8988T (cell line): ENCODE measurements around the gene ENTPD2.
"Not testable (repeated sequence)": the region's sequence is repeated elsewhere in the genome, so short reads cannot be mapped to it uniquely, and the experiment has no call there.

Experiments used
- DNase-seq: peaks from one replicate; pipeline ENCODE4 v3.0.0; 2011

Gene ENTPD2

DNA sequence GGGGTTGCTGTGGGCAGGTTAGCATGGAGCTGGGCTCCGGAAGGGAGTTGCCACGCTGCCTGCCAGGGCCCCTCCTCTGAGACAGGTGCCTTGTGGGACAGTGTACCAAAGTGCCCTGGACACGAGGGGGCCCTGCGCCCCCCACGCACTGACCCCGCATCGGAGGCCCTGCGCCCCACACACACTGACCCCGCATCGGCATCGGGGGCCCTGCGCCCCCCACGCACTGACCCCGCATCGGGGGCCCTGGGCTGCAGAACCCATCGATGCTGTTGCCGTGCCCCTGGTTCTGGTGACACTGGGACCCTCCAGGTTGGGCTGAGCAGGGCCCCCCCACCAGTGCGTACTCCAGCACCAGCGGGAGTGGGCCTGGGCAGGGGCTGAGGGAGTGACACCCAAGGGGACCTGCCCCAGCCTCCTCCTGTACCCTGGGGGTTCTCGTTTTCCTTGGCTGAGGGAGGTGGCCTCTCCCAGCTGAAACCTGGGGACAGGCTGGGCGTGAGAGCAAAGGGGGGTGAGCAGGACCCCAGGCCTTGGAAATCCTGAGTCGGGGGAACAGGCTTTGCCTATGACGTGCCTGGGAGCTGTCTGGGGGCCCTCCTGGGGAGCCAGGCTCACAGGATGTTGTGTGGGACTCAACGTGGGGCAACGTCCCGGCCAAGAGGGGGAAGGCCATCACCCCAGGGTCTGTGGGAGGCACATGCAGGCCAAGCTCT lies 9.6 kb upstream of the ENTPD2 start:
- no peak for DNase-seq

DNA sequence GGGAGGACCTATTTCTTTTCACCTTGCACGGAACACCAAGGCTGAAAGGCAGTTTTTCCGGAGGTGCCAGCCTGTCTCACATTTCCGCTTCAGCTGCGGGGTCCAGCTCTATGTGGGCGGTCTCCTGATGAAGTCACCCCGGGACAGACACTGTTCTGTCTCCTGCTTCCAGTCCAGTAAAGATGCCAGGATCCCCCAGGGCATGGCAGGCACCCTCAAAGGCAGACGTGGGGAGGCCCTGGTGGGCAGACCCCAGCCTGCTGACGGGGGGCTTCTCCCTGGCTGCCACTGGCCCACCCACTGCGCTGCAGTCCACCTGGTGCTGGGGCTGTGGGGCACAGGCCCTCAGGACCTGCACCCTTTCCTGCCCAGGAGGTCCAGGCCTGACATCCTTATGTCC lies 8.9 kb upstream of the ENTPD2 start:
- not testable (repeated sequence) for DNase-seq

DNA sequence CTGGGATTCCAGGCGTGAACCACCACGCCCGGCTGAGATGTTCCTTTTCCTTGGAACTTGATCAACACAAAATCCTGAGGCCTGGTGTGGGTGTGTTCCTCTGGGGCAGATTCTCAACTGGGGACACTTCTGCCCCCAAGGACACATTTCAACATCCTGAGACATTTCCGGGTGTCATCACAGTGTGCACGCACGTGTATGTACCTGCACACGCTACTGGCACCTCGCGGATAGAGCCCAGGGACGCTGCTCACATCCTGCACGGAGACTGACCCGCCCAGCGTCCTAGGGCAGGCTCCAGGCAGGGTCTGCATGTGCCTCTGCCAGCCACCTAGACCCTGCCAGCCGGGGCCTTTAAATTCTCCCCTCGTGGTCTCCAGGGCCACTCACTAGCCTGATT lies 8.5 kb upstream of the ENTPD2 start:
- DNase-seq = no peak

DNA sequence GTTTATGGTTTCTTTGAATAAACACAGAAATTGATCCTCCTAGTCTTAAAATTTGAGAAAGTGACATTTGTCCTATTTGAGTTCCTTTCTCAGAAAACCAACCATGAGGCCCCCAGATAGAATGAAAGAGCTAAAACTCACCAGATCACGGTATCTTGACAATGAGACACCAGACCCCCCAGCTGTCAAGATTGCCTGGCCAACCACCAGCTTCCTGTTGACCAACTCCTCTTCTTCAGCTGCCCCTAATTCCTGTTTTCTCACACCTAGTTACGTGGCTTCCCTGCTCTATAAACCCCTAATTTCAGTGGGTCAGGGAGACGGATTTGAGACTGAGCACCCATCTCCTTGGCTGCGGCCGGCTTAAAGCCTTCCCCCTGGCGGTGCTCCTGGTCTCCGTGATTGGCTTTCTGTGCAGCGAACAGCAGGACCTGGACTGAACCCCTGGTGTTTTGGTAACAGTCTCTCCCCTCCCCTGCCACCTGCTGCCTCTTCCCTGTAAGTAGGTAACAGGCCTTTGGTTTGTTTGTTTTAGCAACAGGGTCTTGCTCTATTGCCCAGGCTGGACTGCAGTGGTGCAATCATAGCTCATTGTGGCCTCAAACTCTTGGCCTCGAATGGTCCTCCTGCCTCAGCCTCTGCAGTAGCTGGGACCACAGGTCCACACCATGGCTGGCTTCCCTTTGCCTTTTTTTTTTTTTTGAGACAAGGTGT lies 4.8 kb upstream of the ENTPD2 start:
- no peak for DNase-seq

DNA sequence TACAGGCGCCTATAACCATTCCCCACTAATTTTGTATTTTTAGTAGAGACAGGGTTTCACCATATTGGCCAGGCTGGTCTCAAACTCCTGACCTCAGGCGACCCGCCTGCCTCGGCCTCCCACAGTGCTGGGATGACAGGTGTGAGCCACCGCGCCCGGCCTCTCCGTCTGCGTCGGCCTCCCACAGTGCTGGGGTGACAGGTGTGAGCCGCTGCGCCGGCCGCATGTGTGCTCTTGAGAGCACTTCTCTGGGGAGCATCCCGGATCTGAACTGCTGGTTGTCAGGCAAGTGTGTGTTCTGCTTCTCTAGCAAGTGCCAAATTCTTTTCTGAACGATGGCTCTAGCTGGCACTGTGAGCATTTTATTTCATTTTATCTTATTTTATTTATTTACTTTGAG lies 3.7 kb upstream of the ENTPD2 start:
- DNase-seq = no peak

DNA sequence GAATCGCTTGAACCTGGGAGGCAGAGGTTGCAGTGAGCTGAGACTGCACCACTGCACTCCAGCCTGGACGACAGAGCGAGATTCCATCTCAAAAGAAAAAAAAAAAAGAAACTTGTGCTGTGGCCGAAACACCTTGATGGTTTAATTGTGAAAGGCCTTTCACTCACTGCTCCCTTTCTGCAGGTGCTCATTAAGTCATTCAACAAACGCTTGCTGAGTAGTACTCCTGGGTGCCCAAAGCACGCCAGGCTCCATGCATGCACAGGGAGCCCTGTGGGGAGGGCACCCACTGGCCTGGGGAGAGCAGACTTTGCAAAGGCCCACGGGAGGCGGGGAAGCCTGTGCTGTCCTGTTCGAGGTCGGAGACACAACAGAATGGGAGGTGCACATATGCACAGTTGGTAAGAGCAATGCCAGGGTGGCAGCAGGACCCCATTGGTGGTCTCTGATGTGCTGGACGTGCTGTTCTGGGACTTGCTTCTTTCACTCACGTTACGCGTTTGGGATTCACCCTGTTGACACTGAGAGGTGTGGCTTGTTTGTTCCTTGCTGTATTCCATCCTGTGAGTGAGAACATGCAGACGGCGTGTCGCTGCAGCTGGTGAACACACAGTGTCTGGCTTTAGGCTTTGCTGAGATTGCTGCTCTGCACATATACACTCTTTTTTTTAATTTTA lies 3.0 kb upstream of the ENTPD2 start:
- DNase-seq = no peak

DNA sequence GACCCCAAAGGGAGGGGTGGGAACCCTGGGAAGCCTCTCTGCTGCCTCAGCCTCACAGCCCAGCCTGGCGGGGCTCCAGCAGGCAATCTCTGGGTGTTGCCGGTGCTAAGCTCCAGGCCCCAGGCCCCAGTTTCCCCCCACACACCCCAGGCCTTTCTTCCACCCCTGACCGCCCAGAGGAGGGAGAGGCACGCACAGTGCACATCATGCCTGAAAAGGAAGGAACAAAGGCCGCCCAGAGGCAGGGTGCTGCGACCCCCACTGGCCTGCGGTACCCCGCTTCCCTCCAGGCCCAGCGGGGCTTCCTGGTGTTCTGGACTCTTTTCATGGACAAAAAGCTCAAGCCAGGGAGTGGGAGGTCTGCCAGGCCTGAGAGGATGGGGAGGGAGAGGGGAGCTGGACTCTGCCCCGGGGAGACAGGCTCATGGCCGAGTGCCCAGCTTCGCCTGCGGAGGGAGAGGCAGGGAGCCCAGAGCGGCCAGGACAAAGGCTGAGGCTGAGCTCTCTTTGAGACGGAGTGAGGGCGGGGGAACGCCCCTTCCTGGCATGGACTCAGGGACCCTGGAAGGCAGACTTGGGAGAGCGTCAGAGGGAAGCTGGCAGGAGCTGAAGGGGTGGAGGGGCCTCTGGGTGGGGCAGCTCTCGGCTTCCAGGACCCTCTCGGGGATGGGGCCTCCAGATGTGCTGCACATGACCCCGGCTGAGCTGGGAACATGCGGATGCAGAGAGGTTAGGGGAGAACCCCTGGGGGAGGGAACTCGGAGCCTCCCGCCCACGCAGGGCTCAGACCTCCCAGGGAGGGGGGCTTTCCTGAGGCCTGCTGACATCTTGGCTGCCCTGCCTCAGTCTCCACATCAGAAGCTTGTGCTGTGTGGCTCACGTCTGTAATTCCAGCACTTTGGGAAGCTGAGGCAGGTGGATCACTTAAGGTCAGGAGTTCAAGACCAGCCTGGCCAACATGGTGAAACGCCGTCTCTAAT lies 1.8 kb upstream of the ENTPD2 start:
- no peak for DNase-seq

DNA sequence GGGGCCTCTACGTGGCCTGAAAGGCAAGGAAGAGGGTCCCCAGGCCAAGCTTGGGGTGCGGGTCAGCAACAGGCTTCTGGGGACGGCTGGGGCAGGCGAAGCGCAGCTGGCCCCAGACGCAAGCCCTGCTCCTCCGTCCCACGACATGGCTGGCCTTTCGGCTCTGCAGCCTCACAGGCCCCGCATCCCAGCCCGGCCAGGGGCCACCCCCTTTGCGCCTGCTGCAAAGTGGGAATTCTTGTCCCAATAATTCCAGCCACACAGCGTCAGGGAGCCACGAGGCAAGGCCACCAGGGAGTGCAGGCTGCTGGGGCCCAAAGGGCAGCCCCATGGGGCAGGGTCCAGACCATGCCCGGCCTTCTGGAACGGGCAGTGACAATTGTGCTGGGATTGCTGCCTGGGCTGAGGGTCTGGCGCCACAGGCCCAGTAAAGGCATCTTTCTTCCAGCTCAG lies 1.1 kb upstream of the ENTPD2 start:
- no peak for DNase-seq

DNA sequence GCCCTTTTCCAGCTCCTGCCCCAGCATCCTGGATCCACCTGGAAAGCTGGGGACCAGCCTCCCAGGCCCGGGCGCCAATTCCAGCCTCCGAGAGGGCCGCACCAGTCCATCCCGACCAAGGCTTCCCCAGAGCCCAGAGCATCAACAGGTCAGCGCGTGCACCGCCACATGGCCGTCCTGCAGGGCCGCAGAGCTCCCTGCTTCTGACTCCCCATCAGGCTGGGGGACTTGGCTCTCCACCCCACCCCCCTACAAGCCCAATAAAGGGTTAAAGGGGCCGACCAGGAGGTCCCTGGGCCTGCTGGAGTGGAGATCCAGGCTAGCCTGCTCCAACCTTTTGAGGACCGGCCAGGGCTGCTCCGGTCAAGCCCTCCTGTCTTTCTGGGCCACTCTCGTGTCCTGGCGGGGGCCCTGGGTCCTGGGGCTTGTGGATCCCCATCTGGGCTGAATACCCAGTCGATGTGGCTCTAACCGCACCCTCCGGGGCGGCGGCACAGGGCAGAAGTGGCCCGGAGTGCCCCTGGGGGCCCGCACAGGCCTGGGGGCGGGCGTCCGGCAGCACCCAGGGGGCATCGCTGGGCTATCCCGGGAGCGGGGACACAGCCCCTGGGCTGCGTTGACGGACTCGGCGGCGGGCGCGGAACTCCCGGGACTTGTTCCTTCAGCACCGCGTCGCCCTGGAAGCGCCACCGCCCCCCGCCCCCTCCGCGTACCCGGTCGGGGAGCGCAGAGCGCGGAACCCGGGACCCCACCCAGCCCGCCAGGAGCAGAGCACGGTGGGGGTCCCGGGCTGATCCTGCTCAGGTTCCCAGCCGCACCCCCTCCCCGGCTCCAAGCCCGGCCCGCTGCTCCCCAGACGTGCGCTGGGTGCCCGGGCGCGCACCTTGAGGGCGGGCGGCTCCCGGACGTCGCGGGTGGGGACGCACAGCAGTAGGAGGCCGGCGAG lies 590 bp downstream of the ENTPD2 start:
- peak; percentile 68 for DNase-seq

DNA sequence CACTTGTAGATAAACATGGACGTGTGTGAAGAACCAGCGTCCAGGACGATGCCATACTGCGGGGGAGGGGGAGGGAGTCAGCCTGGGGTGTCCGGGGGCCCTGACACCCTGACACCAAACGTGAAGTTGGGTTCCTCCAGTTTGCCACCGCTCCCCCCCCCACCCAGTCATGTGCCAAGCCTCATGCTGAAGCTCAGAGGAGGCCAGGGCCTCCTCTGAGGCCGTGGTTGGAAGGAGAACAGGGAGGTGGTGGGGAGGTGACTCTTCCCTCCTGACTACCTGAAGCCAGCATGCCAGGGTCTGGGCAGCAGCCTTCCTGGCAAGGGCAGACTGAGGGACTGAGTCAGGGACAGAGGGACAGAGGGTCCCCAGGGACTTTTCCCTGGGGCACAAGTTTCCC lies 1.6 kb downstream of the ENTPD2 start:
- DNase-seq = no peak

DNA sequence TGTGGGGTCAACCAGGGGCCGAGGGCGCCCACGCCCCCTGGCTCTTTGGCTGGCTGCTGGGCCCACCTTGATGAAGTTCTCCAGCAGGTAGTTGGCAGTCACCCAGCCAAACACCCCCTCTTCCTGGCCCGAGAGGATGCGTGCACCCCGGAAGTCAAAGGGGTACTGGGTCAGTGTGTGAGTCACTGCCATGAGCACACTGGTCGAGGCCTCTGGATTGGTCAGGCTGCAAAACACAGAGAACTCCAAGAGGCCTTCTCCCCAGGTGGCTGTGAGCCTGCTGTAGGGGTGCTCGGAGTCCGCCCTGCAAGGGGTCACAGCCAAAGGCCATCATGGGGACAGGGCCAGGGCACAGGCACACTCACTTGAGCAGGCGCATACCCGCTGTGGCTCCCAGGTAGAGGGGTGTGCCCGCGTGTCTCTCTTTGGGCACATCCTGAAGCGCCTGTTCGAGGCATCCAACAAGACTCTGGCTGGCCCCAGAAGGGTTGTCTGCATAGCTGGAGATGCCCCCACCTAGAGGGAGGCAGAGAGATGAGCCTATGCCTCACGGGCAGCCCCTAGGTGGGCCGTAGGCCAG lies 2.6 kb downstream of the ENTPD2 start:
- DNase-seq = no peak

DNA sequence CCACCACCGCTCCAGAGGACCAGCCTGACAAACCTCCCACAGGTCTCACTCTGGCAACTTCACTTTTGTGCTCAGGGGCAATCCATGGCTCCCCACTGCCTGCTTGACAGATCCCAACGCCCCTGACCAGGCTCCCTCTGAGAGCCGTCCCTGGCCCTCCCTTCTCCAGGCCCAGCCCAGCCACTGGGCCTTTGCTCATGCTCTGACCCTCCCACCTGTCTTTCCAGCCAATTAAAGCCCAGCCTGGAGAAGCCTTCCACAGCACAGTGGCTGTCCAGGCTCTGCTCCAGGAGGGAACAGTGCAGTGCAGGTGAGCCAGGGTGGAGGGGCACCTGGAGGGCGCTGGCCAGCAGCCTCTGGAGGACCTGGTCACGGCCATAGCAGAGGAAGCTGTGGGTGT lies 3.3 kb downstream of the ENTPD2 start:
- DNase-seq = peak; percentile 71

DNA sequence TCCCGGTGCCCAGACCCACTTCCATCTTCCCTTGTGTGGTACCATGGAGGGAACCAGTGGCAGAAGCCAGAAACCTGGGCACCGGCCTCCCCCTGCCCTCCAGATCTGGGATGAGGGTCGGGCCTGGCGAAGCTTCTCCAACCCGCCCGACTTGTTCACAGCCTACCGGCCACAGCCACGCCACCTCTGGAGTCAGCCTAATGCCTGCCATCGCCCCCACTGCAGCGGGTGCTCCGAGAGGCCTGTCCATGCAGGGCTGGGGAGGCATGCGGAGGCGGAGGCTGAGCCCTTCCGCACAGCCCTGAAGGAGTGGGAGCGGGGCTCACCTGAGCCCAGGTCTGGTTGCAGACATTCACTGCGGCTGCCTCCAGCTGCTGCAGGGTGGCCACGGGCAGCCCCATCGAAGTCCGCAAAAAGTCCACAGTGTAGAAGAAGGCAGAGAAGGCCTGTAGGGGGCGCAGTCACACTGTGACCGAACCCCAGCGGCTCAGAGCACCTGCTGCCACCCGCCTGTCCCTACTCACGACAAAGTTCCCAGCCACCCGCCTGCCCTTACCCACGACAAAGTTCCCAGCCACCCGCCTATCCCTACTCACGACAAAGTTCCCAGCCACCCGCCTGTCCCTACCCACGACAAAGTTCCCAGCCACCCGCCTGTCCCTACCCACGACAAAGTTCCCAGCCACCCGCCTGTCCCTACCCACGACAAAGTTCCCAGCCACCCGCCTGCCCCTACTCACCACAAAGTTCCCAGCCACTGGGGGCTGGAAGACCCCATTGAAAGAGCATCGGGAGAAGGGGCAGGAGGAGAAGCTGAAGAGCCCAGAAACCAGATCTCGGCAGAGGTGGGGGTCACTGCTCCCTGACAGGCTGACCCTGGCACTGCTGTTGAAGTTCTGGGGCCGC lies 4.1 kb downstream of the ENTPD2 start:
- DNase-seq = peak; percentile 94

DNA sequence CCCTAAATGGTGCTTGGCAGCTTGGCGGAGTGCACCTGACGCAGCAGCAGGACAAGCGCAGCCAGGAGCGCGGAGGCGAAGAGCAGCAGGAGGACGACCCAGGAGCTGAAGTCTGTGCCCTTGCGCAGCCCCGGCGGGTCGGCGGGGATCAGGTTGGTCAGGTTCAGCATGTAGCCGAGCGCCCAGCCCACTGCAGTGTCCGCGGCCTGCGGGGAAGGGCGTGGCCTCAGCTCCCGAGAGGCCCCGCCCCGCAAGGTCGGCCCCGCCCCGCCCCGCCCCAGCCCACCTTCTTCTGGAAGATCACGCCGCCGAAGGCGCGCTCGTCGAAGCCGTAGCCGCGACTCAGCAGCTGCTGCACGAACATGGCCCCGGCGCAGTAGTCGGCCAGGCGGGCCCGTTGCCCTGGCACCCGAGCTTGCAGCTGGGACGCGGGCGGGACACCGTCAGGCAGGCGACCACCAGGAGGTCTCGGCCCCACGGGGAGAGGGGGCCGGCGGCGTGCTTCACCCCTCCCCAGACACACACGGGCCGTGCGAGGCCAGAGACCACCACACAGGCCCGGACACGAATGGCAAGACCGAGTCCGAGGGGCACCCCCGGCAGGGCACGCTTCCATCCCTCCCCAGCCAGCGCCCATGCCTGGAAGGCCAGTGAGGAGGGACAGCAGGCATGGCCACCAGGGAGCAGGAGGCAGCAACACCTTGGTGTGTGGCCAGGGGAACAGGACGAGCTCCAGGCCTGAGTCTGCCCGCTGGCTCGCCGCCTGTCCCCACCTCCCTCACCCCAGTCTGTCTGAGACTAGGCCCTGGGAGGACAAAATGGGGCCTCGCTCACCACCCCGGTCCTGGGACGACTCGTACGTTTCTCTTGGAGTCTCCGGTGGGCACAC lies 5.0 kb downstream of the ENTPD2 start:
- peak; percentile 31 for DNase-seq

DNA sequence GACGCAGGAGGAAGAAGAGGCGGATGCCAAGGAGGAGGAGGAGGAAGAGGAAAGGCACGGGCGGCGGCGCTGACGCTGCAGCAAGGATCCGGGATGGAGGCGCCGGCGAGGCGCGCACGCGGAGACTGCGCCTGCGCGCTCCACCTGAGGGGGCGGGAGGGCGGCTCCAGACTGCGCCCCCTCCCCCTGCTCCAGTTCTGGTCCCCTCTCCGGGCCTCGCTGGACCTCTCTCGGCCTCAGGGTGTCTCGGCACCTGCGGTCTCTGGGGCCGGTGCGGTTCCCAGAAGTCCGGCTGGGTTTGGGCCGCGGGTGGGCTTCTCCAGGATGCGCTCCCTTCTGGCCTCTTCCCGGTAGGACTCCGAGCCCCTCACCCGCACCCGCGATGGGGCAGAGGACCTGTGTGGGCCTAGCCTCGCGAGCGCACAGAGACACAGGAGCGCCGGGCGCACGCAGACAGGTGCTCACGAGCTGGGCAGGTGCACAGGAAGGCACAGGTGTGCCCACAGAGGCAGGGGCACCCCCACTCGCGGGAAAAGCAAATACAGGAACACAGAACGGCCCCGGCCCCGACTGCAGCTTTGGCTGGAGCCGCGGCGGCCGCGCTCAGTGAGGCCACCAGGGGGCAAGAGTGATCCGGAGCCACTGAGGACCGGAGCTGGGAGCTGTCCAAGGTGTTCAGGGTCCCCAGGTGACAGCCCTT lies 7.6 kb downstream of the ENTPD2 start, which contains the start of gene NPDC1:
TSS of gene NPDC1 (minus strand) at position 90 of the 700 bp plus-strand sequence. CDS start 188 bp downstream, outside the sequence.
- DNase-seq = peak; percentile 100

DNA sequence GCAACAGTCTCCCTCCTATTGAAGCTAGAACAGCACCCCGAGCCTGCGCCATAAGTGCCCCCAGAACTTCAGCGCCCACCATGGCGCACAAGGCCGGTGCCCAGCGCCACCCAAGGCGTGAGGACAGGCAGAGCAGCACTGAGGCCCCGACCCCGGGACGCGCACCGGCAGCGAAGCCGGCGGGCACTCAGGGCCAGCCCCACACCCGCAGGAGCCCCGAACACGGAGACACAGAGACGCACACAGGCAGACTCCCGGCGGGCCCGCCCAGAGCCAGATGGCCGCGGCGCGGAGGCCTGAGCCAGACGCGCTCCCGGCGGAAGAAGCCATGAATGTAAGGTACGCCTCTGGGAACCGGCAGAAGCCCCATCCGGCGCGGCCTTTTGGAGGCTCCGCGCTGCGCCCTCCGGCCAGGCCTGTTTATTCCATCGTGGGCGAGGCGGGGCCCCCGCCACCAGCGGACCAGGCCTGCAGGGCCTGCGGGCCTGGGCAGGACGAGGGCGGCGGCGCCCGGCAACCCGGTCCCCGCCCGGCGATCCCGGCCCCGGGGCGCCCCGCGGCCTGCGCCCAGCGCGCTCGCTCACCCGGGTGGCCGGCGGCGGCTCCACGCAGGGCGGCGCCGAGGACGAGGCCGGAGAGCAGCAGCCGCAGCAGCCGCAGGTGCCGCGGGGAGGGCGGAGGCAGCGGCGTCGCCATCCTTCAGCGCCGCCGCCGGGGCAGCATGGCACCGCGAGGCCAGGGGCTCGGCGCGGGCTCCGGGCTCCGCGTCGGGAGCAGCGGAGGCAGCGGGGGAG lies 8.4 kb downstream of the ENTPD2 start:
- peak; percentile 67 for DNase-seq

DNA sequence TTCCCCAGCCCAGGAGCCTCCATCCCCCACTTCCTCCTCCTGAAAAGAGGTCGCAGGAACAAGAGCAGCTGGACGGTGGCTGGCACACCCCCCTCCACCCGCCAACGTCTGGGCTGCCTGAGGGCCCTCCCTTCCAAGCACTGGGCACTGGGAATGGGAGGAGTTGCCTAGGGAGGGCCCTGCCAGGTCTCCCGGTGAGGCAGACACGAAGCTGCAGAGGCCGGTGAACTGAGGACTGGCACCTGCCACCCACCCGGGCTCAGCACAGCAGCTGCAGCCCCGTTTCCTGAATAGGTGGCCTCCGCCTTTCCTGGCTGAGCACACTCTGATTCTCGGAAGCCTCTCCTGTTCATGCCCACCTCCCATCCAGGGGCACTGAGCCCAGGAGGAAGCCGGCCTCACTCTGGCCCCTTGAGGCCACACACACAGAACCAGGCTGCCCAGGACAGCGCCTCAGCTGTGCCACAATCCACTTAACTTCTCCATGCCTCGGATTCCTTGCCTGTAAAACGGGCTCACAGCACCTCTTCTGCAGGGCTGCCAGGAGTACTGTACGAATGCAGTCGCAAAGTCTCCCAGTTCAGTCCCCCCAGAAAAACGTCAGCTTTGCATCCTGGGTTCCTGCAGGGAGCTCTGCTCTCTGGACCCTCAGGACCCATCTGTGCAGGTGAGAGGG lies 9.2 kb downstream of the ENTPD2 start:
- DNase-seq = peak; percentile 64
